ENCODE data around the gene PIP4P1. TPM values are rescaled to one million over a fixed set of nuclear protein-coding genes. Genes with fewer than 3 reads are reported as not detected.

Gene PIP4P1
- total and polyA plus RNA-seq, 10 of the 15 experiments (the other 5 are each of a cell fraction or from before 2014, with no cell fraction given) = 19.1 to 47.4 (median 39.7) TPM

- no TSS peak for BruUV-seq (replicated peaks)
- POLR2A ChIA-PET = interaction anchor here (0.9 to 1.6 kb wide), 3 partner anchors 9 to 30 kb away, joined by 3 to 6 read pairs (median 4); partner anchors contain the start of genes APEX1 and OSGEP
- H3K9me3 ChIP-seq (replicated peaks; ENCODE audit: control insufficient read depth, insufficient read depth, low read length) = no peaks in the 10 kb centered on the region
- 50% methylated on average over 2 of the region's 2 CpGs for WGBS (ENCODE audit: insufficient coverage, insufficient replicate concordance, low lambda C conversion rate, missing lambda C conversion rate)
- CTCF ChIA-PET = interaction anchor here (0.5 to 8.6 kb wide), 6 partner anchors 10 to 184 kb away, joined by 3 to 70 read pairs (median 3); no protein-coding TSS in a partner anchor
- SMC1A ChIA-PET (ENCODE audit: uncharacterized antibody, unreplicated experiment) = interaction anchor here (1.1 to 2.7 kb wide), 3 partner anchors 10 to 259 kb away, joined by 3 to 18 read pairs (median 3); partner anchors contain the start of gene TEP1
- TF ChIP-seq, protein P1, sequence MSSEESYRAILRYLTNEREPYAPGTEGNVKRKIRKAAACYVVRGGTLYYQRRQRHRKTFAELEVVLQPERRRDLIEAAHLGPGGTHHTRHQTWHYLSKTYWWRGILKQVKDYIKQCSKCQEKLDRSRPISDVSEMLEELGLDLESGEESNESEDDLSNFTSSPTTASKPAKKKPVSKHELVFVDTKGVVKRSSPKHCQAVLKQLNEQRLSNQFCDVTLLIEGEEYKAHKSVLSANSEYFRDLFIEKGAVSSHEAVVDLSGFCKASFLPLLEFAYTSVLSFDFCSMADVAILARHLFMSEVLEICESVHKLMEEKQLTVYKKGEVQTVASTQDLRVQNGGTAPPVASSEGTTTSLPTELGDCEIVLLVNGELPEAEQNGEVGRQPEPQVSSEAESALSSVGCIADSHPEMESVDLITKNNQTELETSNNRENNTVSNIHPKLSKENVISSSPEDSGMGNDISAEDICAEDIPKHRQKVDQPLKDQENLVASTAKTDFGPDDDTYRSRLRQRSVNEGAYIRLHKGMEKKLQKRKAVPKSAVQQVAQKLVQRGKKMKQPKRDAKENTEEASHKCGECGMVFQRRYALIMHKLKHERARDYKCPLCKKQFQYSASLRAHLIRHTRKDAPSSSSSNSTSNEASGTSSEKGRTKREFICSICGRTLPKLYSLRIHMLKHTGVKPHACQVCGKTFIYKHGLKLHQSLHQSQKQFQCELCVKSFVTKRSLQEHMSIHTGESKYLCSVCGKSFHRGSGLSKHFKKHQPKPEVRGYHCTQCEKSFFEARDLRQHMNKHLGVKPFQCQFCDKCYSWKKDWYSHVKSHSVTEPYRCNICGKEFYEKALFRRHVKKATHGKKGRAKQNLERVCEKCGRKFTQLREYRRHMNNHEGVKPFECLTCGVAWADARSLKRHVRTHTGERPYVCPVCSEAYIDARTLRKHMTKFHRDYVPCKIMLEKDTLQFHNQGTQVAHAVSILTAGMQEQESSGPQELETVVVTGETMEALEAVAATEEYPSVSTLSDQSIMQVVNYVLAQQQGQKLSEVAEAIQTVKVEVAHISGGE (CRISPR knock-in tag; IDR thresholded peaks at IDR 0.05) = no peak
- TF ChIP-seq, protein P2, sequence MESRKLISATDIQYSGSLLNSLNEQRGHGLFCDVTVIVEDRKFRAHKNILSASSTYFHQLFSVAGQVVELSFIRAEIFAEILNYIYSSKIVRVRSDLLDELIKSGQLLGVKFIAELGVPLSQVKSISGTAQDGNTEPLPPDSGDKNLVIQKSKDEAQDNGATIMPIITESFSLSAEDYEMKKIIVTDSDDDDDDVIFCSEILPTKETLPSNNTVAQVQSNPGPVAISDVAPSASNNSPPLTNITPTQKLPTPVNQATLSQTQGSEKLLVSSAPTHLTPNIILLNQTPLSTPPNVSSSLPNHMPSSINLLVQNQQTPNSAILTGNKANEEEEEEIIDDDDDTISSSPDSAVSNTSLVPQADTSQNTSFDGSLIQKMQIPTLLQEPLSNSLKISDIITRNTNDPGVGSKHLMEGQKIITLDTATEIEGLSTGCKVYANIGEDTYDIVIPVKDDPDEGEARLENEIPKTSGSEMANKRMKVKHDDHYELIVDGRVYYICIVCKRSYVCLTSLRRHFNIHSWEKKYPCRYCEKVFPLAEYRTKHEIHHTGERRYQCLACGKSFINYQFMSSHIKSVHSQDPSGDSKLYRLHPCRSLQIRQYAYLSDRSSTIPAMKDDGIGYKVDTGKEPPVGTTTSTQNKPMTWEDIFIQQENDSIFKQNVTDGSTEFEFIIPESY (IDR thresholded peaks at IDR 0.05) = no peak
- TF ChIP-seq MYB (IDR thresholded peaks at IDR 0.05; ENCODE audit: borderline replicate concordance, low read depth, low read length) (no peak), CEBPZ (IDR thresholded peaks at IDR 0.05; ENCODE audit: low read depth, low read length) (no peak), NR2C1 (IDR thresholded peaks at IDR 0.05) (no peak), MEF2A (IDR thresholded peaks at IDR 0.05; ENCODE audit: insufficient read depth, low read depth, low read length) (no peak)
- TF ChIP-seq, protein P3, sequence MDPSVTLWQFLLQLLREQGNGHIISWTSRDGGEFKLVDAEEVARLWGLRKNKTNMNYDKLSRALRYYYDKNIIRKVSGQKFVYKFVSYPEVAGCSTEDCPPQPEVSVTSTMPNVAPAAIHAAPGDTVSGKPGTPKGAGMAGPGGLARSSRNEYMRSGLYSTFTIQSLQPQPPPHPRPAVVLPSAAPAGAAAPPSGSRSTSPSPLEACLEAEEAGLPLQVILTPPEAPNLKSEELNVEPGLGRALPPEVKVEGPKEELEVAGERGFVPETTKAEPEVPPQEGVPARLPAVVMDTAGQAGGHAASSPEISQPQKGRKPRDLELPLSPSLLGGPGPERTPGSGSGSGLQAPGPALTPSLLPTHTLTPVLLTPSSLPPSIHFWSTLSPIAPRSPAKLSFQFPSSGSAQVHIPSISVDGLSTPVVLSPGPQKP (IDR thresholded peaks at IDR 0.05; ENCODE audit: low read depth, low read length) = no peak
- DNase-seq (ENCODE audit: low read depth, low spot score) (no peak), FAIRE-seq (no peak), ATAC-seq (no peak)
- in situ Hi-C loops (cut with MboI) (no loop called here), intact Hi-C loops (cut with micrococcal nuclease; ENCODE audit: unreplicated experiment) (no loop called here)
- H2AFZ ChIP-seq (ENCODE audit: control insufficient read depth, low read depth, low read length) = no peak overlapping the region
- no peaks in the 10 kb centered on the region for H3K27me3 ChIP-seq (replicated peaks in 1 of 2; ENCODE audit: control insufficient read depth in 2 of 2, insufficient read depth in 2 of 2, low read length in 1 of 2)
- no peaks in the 10 kb centered on the region for H4K20me1 ChIP-seq (ENCODE audit: control insufficient read depth, insufficient read depth)
- peaks cover 18% of the 10 kb centered on the region for H3K4me1 ChIP-seq (ENCODE audit: control insufficient read depth, insufficient read depth, low read length)
- H3K79me2 ChIP-seq (ENCODE audit: control insufficient read depth, insufficient read depth, low read length) = no peaks in the 10 kb centered on the region
- RAD21 ChIA-PET (ENCODE audit: unreplicated experiment) = interaction anchor here (0.9 to 1.2 kb wide), 3 partner anchors 9 to 37 kb away, joined by 3 to 4 read pairs (median 3); partner anchors contain the start of gene PIP4P1
- H3K9ac ChIP-seq (ENCODE audit: control insufficient read depth, insufficient read depth, low read length) = no peak overlapping the region
- H3K27ac ChIP-seq (ENCODE audit: control insufficient read depth, insufficient read depth) = no peak overlapping the region
- no peak overlapping the region for H3K4me2 ChIP-seq (ENCODE audit: control insufficient read depth, insufficient read depth)
- no peak overlapping the region for H3K4me3 ChIP-seq
- no peaks in the 10 kb centered on the region for H3K36me3 ChIP-seq (ENCODE audit: control insufficient read depth in 2 of 2, insufficient read depth in 2 of 2, low read length in 1 of 2)
These were observed 36.4 kb downstream of the PIP4P1 start for GRCh38 chr14:20424851-20425250.
